HG03175 (cell line): ENCODE data around the gene TK1.
A peak's percentile ranks its signal among the peaks of the same experiment; 100 is the strongest.
"Not testable (repeated sequence)": the region's sequence is repeated elsewhere in the genome, so short reads cannot be mapped to it uniquely, and the experiment has no call there.

Experiments
- ATAC-seq: cut with Tn5 transposase; IDR thresholded peaks from one replicate; pipeline ENCODE4 v1.9.1; 2021; ENCODE audit warnings: mild to moderate bottlenecking, moderate library complexity; ENCODE audit not compliant: unreplicated experiment

Gene TK1

DNA sequence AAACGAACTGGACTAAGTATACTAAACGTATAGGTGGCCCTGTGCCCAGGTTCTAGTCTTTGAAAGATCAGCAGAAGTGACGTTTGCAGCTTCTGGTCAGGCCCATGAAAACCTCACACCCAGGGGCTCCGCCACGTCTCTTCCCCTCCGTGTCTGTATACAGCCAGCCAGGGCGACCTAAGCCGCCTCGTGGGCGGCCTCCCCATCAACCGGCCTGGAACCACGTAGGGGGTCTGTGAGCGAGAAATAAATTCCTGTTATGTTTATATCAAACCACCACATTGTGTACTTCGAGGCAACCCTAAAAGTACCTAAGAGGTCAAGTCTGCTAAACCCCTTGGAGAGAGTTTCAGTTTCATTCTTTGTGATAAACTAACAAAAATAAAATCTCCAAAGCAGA is 6.8 kb downstream of the TK1 start:
- no peak for ATAC-seq

DNA sequence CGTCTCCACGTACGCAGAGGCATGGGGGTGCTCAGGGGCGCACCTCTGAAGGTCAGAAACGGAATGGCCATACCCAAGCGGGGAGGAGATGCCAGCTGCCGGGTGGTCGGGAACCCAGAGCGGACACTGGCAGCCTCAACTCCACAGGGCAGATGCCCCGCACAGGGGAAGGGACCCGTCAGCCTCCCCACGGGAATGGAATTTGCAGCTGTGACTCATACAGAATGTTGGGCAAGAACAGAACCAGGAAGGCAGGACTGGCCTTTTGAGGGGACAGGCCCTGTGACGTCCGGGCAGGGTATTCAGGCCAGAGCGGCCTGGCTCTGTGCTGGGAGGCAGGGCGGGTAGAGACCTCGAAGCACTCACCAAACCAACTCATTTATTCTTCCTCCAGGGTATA is 7.5 kb downstream of the TK1 start:
- ATAC-seq = no peak

DNA sequence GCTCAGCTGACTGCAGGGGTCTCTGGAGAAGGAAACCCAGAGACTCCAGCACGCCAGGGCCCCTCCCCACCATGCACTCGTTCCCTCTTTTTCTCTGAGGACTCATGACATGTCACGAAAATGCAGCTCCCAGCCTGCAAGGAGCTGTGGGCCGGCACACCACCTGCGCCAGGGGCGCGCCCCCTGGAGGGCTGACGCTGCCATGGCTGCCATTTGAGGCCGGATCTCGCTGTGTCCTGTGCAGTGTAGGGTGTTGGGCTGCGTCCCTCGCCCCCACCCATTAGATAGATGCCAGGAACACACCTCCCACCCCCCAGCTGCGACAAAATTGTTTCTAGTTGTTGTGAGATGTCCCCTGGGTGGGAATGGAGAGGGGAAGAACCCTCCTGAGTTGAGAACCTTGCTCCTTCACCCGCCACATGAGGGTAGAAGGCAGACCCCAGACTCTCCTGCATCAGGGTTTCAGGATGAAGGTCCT is 10.3 kb downstream of the TK1 start:
- ATAC-seq = no peak

DNA sequence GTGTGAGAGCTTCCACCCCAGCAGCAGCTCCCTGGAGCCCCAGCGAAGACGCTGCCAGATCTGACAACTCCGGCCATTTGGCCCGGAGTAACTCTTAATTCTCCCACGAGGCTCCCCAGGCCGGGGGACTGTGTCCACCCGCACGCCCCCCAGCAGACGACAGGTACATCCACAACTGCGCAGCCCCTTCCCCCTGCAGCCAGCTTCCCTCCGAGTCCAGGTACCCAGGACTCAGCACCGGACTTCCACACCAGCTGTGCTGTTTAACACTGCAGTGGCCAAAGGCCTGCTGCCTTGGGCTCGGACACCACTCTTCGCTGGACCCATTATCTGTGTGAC is 11.2 kb downstream of the TK1 start:
- no peak for ATAC-seq

DNA sequence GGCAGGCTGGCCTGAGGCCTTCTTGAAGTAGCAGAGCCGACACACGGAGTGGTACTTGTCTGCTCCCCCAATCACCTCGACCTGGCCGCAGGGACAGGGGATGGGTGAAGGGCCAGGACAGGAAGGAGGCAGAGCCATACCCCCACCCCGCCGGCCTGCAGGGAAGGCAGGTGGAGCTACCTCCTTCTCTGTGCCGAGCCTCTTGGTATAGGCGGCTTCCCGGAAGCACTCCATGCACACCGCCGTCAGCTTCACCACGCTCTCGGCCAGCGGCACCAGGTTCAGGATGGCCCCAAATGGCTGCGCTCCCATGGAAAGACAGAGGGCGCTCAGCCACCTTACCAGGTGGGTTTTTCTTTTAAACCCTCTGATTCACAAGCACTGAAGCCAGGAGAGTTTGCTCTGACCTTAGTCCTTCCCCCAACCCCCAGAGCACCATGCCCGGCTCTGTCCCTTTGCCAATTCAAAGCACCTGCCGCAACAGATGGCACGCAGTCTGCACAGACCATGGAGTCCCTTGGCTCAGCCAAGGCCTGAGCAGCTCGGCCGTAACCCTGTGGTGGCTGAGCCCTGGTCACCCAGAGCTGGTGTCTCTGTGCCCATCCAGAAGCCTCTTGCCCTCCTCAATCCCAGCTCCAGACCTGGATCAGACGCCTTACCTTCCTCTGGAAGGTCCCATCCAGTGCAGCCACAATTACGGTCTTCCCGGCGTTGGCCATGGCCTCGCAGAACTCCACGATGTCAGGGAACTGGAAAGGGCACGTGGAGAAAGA is 11.8 kb downstream of the TK1 start:
- no peak for ATAC-seq

DNA sequence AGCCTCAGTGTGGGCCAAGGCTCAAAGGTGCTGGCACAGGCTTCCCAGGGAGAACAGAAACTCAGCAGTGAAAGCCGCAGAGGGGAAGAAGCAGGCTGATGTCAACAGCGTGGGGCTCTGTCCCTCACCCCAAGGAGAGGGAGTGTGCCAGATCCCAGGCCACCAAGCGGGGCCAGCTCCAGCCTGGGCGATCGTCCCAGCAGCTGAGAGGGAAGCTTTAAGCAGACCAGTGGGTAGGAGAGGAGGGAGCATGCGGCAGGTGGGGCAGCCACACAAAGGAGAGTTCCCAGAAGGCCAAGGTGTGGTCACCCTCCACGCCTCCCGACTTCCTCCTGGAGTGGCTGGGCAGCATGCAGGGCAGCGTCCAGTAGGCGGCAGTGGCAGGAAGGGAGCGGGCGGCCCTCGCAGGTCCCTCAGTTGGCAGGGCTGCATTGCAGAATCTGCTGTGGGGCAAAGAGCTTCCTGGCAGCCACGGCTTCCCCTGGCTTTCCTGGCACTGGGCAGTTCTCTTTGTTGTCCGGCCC is 12.4 kb downstream of the TK1 start:
- ATAC-seq = no peak

DNA sequence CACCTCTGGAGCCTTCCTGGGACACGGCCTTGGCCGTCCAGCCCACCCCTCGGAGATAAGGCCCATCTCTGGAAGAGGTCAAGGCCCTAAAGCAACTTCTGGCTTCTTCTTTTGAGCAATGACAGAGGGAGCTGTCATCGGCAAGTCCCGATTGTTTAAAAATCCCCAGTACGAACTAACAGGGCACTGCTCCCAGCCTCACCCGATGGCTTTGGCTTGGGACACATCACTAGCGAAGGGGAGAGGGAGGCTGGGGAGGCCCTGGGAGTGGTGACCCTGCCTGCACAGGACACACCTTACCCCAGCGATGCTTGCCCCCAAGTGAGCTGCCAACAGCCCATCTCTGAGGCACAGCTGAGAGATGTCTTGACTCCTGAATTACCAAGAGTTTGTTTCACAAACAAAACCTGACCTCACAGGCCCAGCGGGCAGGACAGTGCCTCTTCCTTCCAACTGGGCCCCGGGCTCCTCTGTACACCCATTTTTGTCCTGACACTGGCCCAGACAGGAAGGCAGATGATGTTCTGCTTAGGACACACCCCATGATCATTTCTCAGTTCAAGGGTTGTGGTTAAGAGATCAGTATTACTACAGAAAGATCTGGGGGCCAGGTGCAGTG is 13.6 kb downstream of the TK1 start:
- peak; percentile 46 for ATAC-seq

DNA sequence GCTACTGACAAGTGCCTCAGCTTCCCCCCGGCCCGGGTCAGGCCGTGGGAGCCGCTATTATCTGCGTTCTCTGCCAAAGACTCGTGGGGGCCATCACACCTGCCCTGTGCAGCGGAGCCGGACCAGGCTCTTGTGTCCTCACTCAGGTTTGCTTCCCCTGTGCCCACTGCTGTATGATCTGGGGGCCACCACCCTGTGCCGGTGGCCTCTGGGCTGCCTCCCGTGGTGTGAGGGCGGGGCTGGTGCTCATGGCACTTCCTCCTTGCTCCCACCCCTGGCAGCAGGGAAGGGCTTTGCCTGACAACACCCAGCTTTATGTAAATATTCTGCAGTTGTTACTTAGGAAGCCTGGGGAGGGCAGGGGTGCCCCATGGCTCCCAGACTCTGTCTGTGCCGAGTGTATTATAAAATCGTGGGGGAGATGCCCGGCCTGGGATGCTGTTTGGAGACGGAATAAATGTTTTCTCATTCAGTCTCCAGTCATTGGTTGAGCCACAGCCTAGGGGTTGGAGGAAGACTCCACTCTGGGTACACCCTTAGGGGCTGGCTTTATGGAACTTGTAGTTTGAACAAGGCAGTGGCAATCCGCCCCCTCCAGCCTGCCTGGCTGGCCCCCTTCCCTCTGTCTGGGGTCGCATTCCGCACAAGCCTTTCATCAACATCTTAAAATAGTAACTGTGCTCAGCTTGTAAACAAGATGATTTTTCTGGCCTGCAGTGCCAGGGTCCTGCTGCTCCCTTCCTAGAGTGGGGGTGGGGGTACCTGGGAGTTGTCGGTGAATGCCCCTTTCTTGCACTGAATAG is 14.4 kb downstream of the TK1 start:
- no peak for ATAC-seq

DNA sequence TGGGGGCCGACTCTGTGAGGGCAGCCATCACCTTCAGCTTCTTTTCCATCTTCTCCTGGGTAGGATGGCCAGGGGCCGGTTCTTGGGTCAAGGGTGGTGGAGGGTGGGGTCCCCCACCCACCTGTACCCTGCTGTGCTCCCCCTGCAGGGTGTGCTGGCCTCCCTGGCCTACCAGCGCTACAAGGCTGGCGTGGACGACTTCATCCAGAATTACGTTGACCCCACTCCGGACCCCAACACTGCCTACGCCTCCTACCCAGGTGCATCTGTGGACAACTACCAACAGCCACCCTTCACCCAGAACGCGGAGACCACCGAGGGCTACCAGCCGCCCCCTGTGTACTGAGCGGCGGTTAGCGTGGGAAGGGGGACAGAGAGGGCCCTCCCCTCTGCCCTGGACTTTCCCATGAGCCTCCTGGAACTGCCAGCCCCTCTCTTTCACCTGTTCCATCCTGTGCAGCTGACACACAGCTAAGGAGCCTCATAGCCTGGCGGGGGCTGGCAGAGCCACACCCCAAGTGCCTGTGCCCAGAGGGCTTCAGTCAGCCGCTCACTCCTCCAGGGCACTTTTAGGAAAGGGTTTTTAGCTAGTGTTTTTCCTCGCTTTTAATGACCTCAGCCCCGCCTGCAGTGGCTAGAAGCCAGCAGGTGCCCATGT is 15.1 kb downstream of the TK1 start:
- not testable (repeated sequence) for ATAC-seq

DNA sequence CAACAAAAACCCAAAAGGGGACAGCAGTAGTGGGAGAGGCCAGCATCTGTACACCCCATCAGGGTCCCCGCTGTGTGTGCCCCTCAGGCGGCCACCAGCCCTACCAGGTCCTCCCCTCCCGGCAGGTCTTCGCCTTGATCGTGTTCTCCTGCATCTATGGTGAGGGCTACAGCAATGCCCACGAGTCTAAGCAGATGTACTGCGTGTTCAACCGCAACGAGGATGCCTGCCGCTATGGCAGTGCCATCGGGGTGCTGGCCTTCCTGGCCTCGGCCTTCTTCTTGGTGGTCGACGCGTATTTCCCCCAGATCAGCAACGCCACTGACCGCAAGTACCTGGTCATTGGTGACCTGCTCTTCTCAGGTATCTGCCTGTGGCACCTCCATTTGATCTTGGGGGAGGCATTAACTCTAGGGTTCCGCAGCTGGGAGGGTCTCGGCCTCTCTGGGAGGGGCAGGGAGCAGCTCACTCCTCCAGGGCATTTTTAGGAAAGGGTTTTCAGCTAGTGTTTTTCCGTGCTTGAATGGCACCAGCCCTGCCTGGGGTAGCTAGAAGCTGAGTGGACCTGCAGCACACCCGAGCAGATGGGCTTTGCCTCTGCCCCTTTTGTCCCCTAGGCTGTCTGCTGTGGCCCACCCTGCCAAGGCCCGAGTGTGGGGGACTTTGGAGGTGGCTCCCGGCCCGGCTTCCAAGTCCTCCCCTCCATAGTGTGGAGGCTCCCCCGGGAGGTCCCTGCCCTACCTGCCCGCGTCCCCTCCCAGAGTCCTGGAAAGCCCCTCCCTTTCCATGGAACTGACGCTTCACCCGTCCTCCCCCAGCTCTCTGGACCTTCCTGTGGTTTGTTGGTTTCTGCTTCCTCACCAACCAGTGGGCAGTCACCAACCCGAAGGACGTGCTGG is 15.9 kb downstream of the TK1 start:
- no peak for ATAC-seq

DNA sequence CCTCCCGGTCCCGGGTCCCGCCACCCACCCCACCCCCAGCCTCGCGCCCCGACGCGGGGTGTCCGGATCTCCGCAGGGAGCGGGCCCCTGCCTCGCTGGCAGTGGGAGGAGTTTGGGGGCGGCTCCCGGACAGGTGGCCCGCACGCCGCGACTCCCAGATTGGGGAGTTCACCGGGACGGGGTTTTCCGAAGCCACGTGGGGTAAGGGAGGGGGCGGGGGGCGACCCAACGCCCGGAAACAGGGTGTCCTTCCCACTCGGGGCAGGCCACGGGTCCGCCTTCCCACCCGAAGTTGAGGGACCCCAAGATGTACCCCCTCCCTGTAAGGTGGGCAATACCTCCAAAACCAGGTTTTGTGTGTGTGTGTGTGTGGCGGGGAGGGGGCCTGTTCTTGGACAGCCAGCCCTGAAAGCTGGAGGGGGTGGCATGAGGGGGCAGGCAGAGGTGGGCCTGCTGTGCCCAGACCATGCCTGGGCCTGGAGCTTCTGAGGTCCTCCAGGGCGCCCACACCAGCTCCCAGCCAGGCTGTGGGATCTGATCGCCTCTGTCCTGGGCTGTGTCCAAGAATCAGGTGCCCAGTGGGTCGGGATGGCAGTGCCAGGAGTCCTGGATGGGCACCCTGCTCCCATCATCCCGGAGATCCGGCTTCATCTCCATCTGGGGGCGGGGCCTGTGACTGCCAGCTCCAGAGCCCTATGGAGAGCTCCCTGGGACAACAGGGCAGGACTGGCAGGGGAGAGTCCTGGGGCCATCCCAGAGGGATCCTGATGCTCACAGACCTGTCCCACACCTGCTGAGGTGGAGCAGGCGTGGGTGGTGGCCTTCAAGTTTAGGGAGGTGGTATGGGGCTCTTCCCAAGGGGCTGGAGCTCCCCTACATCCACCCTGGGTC is 17.7 kb downstream of the TK1 start:
- peak; percentile 24 for ATAC-seq

DNA sequence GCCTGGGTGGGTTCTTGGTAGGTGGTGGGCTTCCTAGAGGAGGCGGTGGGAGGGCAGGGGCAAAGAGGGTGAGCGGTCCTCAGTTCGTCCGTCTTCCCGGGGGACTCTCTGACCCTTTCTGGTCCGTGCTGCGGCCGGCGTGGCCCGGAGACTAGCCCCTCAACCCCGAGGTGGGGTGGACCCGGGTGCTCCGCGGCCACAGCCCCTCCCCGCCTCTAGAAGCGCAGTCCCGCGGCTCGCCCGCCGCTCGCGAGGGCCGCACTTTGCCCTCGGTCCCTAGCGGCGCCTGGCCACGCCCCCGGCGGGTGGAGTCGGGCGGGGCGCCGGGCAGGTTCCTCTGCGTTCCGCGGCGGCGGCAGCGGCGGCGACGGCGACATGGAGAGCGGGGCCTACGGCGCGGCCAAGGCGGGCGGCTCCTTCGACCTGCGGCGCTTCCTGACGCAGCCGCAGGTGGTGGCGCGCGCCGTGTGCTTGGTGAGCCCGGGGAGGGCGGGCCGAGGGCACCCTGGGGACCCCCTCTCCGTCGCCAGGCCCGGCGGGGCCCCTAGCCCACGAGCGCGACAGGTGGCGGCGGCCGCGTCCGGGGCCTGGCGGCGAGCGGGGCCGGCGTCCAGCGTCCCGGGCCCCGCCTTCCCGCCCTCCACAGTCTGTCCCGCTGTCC is 18.5 kb downstream of the TK1 start, which contains the start of gene SYNGR2:
TSS of gene SYNGR2 (plus strand) at position 340 of the 661 bp plus-strand sequence. CDS start at position 376, 36 bp downstream.
- peak; percentile 62 for ATAC-seq

DNA sequence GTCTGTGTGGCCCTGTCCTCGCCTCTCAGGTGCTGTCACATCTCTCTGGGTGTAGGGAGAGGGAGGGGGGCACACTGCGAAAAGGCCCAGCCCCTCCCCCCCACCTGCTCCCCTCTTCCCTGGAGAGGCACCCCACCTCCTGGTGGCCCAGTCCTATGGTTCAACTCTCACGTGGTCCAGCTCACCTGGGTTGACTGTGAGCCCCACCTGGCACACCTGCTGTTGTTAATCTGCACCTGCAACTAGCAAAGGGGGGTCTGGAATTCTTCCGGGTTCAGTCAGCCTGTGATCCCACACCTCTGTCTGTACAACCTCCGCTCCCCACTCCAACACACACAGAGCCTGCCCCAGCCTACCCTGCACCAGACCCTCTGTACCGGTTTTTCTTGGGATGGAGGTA is 20.4 kb downstream of the TK1 start:
- ATAC-seq = no peak

DNA sequence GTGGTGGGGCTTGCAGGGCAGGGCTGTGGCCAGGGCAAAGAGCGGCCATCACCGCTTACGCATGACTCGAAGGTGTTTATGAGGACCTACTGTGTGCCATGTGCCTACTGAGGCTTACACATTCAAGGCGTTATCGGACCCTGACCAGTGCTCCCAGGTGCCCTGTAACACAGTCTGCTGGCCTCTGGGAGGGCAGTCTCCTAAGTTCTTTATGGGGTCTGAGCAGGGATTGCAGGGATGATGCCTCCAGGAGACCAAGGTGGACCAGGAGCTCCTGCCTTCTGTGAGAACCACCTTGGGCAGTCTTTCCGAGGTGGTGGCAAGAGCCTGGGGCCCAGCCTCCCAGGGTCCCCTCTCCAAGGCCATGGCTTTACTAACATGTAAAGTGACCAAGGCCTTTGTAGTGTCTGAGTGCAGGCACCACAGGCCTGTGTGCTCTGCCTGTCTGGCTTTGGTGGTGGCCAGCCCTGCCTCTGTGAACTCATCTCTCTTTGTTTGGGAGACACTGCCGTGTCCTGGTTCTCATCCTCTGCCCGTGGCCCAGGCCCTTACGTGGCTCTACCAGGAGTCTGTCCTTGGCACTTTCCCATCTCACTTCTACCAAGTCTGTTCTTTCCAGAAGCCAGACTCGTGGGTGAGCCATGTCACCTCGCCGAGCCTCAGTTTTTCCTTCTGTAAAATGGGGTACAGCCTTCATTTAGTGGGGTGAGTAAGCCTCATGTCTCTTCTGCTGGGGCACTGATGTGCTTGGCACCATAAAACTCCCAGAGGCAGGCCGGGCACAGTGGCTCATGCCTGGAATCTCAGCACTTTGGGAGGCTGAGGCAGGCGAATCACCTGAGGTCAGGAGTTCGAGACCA is 21.9 kb downstream of the TK1 start:
- ATAC-seq = no peak

DNA sequence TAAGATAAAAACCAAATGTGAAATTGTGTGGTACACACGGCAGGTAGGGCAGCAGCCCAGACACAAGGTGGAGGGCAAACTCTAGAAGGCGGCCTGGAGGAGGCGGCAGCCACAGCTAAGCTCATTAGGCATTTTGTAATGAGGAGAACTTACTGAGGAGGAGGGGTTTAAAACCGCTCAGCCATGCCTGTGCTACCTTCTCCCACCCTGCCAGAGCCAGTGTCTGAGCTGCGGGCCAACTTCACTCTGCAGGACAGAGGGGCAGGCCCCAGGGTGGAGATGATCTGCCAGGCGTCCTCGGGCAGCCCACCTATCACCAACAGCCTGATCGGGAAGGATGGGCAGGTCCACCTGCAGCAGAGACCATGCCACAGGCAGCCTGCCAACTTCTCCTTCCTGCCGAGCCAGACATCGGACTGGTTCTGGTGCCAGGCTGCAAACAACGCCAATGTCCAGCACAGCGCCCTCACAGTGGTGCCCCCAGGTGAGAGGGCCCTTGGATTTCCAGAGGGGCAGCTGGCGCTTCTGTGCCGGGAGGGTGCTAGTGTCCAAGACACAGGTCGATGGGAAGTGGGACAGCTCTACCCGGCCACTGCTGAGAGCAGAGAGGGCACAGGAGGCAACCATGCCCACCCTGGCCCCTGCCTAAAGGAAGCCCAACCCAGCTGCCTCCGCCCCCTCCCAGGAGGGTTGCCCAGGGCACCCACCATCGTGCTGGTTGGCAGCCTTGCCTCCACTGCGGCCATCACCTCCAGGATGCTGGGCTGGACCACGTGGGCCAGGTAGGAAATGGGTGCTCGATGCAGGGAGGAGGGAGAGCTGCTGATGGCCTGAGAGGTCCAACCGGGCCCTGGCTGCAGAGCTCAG is 22.7 kb downstream of the TK1 start:
- no peak for ATAC-seq

DNA sequence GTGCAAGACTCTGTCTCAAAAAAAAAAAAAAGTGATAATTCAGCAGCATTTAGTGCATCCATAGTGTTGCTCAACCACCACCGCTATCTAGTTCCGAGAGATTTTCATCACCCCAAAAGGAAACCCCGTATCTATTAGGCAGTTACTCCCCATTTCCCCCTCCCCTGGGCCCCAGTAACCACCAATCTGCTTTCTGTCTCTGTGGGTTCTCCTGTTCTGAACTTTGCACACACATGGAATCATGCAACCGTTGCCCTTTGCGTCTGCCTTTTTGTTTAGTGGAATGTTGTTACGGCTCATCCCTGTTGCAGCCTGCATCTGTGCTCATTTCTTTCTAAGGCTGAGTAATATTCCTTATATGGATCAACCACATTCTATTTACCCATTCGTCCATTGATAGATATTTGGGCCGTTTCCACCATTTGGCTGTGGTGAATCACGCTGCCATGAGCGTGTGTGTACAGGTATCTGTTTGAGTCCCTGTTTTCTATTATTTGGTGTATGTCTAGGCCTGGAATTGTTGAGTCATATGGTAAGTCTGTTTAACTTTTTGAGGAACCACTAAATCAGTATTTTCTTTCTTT is 27.2 kb downstream of the TK1 start:
- ATAC-seq = no peak
